GM13977 (cell line): ENCODE results near the gene SEMA7A.

Experiments used
- DNase-seq: peaks from one replicate; pipeline ENCODE4 v3.0.0; 2012; ENCODE audit warnings: low spot score
- CTCF ChIP-seq: IDR thresholded peaks from 2 replicates; pipeline ENCODE4 v1.5.1; 2012; ENCODE audit warnings: mild to moderate bottlenecking, control low read depth; ENCODE audit not compliant: insufficient read depth; ENCODE audit errors: extremely low read depth, missing control alignments
- in situ Hi-C: fragments of 300-500 bp; cut with MboI; formaldehyde crosslinking; loops from one replicate; pipeline ENCODE4 v1.12.0; 2022; ENCODE audit warnings: low sequenced_read_pairs, low pct_unique_long_range_greater_than_20kb, mixed read lengths, inconsistent platforms; ENCODE audit not compliant: unreplicated experiment

SEMA7A gene

GRCh38 chr15:74442063-74442462 is 8.3 kb upstream of the SEMA7A start:
- in situ Hi-C loops = loop anchor here (5.0 kb wide), 1 partner anchor 65 kb away; no protein-coding TSS in a partner anchor
- no peak for TF ChIP-seq CTCF

GRCh38 chr15:74441248-74441941 is 7.6 kb upstream of the SEMA7A start:
- no peak for TF ChIP-seq CTCF
- DNase-seq = no peak
- in situ Hi-C loops = loop anchor here (5.0 kb wide), 1 partner anchor 64 kb away; no protein-coding TSS in a partner anchor

More at GRCh38 chr15:74442063-74442462, 8.3 kb upstream of the SEMA7A start:
- no peak for DNase-seq

- DNase-seq = peak; percentile 85
- in situ Hi-C loops = no loop called here
- TF ChIP-seq CTCF = peak; percentile 90
Measured at GRCh38 chr15:74438721-74439316, 5.1 kb upstream of the SEMA7A start.

DNA sequence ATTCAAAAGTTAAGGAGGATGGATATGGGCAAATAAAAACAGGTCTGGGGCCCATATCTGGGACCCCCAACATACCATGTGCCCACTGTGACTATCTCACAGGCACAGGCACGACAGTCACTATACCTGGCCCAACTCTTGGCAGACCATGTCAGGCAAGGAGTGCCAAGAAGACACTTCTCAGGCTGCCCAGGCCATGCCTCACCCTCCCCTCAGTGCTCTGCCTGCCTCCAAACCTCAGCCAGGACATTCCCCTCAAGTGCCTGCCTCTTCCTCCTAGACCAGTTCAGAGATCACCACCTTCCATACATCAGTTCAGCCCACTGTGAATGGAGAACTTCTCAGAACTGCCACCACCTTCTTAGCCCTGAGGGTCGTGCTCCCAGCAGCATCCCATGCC is 4.4 kb upstream of the SEMA7A start:
- no peak for DNase-seq
- in situ Hi-C loops = no loop called here
- TF ChIP-seq CTCF = no peak

DNA sequence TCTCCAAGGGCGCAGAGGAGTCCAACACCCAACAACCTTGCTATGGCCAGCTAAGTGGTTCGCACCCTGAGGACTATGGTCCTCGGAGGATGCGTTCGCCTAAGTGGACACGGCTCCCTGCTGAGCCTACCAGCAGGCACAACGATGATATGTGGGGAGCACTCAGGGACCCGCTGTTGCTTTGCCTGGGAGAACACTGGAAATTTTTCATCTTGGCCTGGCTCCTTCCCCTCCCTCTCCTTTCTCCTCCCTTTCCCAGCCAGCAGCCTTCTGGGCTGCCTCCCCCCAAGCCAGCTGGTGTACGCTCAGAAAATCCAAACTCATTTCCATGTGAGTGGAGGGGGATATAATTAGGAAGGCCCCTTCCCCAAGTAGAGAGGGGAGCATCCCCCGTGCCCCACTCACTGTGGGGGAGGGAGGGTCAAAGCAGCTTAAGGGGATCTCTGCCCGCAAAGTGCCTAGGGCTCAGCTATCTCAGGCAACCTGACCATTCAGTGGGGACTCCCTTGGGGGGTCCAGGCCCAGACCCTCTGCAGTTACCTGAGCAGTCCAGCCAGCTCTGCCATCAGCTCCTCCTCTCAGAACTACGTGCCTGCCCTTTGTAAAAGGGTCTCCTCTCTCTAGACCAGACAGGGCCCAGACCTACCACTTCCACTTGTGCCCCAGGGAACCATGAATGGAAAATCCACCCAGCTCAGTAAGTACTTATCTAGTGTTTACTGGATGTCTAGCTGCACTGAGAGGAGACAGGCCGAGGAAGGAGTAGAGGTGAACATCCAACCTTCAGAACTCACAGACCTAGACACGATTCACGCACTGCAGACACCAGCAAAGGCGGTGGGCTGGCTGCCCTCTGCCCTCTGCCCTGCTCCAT is 742 bp upstream of the SEMA7A start:
- no peak for TF ChIP-seq CTCF
- no peak for DNase-seq
- in situ Hi-C loops = no loop called here

DNA sequence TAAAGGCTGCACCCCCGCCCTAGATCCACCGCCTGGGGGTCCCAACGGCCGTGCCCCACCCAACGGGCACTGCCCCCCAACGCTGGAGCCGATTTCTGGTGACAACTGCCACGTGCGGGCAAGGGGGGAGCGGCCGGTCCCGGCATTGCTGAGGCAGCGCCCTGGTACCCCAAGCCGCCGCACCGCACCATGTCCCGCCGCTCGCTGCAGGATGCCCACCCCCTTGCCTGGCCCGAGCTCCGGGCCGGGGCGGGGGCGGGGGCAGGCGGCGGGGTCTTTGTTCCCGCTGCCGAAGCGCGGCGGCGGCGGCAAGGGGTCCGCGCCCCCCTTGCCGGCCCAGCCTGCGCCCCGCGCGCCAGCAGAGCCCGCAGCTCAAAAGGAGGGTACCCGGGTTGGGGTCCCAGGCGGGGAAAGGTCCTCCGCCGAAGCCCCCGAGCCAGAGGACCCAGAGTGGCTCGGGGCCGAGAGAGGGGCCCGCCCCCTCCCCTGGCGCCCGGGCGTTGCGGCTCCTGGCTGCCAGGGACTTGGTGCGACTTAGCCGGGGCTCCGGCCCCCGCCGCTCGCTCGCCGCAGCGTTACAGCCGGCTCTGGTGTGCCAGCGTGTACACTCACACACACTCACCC is 678 bp downstream of the SEMA7A start:
- in situ Hi-C loops = no loop called here
- no peak for DNase-seq
- TF ChIP-seq CTCF = no peak
